ENCODE results near the gene TMEM217. TPM values are rescaled to one million over a fixed set of nuclear protein-coding genes. Genes with fewer than 3 reads are reported as not detected.

Gene TMEM217
- total and polyA plus RNA-seq, 2 of the 4 experiments (the other 2 are of a cell fraction): 1.4 to 3.5 TPM

DNA sequence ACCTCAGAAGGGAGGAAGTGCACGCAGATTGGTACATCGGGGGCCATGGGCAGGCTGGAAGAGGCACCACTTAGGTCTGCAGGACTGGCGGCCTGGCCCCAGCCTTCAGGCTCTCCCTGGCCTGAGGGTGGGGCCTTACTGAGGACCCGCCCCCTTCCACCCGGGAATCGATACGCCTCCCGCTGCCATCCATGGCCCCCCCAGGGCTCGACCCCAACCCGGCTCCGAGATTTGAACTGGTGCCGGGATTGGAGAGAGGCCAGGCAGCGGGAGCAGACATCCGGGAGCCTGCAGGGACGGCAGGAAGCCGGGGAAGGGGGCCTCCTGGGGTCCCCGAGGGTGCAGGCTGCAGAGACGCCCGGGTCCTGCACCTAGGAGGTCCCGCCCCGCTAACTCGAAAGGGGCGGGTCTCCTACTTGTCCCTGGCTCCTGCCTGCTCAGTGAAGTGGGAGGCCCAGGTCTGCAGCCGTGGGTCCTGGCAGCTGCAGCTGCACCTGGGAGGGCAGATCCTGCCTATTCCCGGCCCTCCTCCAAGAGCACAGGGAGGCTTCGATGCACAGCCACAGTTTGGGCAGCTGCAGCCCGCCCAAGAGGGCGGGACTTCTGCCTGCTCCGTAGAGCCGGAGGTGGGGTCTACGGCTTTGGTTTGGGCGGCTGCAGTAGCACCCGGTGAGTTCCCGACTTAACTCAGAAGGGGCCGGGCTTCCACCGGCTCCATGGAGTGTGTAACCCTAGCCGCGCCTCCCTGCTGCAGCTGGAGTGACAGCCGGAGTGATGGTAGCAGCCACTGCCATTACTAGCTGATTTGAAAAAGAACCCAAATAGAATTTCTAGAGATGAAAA lies 35.6 kb downstream of the TMEM217 start:
- Histone ChIP-seq H2BK5ac (ENCODE audit: low read depth, low read length, poor library complexity, severe bottlenecking) (no peak overlapping the region), H3K4me3 (ENCODE audit: insufficient read depth, low read depth, low read length) (peak overlapping the region; percentile 65), H3K4me2 (ENCODE audit: low read depth, low read length) (peak overlapping the region; percentile 86), H3K27ac (ENCODE audit: insufficient read depth, low read length) (0 out of 2 replicates have a peak overlapping the region, but pooled peaks have one; percentile 1), H3K14ac (replicated peaks; ENCODE audit: low read depth, low read length) (peak overlapping the region; percentile 12; the same call in 1 of the 2 replicates), H3K79me1 (ENCODE audit: low read depth in 1 of 2, low read length in 2 of 2) (no peaks in the 10 kb centered on the region), H3K56ac (ENCODE audit: extremely low read depth, insufficient read depth, low read length) (no peak overlapping the region), H3K9ac (ENCODE audit: low read depth, low read length) (no peak overlapping the region), H4K91ac (ENCODE audit: insufficient read depth, low read depth, low read length) (peak overlapping the region; percentile 39), H3K9me1 (ENCODE audit: insufficient read depth, low read length) (peaks cover 5% of the 10 kb centered on the region; the same call in 1 of the 2 replicates), H3K9me3 (ENCODE audit: control insufficient read depth, insufficient read depth, low read length) (no peaks in the 10 kb centered on the region), H2AK5ac (ENCODE audit: low read depth, low read length) (no peak overlapping the region), H2BK15ac (ENCODE audit: low read depth, low read length) (no peak overlapping the region), H3K36me3 (ENCODE audit: control insufficient read depth, insufficient read depth, low read length) (no peaks in the 10 kb centered on the region), H3K27me3 (ENCODE audit: control insufficient read depth, insufficient read depth, low read length) (no peaks in the 10 kb centered on the region), H2BK20ac (ENCODE audit: low read depth, low read length) (no peak overlapping the region), H4K8ac (ENCODE audit: low read depth in 2 of 2, low read length in 2 of 2) (peak overlapping the region; percentile 35 to 53; a peak in 3 of 4 replicates), H3K4me1 (ENCODE audit: control insufficient read depth, insufficient read depth, low read length) (0 out of 2 replicates have a peak, but pooled peaks cover 2% of the 10 kb centered on the region), H2AK9ac (replicated peaks; ENCODE audit: low read depth, low read length, poor library complexity) (peak overlapping the region; percentile 67), H3K18ac (ENCODE audit: low read depth, low read length) (no peak overlapping the region; the same call in 1 of the 2 replicates), H3K23ac (ENCODE audit: low read depth, low read length) (peak overlapping the region; percentile 5; the same call in 1 of the 2 replicates), H4K20me1 (ENCODE audit: insufficient read depth, low read length) (no peaks in the 10 kb centered on the region), H2BK120ac (ENCODE audit: low read depth, low read length) (peak overlapping the region; percentile 44), H4K5ac (ENCODE audit: low read depth, low read length) (peak overlapping the region; percentile 13), H2AFZ (replicated peaks; ENCODE audit: low read length, poor library complexity) (peak overlapping the region; percentile 96), H3K4ac (ENCODE audit: low read depth, low read length) (peak overlapping the region; percentile 60)
- dilution Hi-C loops (cut with HindIII; ENCODE audit: low sequenced_read_pairs, unreplicated experiment) (no loop called here), in situ Hi-C loops (cut with MboI; ENCODE audit: low sequenced_read_pairs) (no loop called here), intact Hi-C loops (cut with micrococcal nuclease) (loop anchor here (1.0 kb wide), 1 partner anchor 36 kb away; the partner anchor contains the start of gene TMEM217)
- BruUV-seq (replicated peaks): no TSS peak
- TF ChIP-seq RFX5 (IDR thresholded peaks at IDR 0.05; ENCODE audit: low read depth, low read length) (no peak), MAZ (IDR thresholded peaks at IDR 0.05; ENCODE audit: borderline replicate concordance, low read depth, low read length) (no peak), CHD1 (IDR thresholded peaks at IDR 0.05; ENCODE audit: low read depth, low read length) (no peak), FOS (IDR thresholded peaks at IDR 0.05; ENCODE audit: low read depth, low read length) (no peak)
- TF ChIP-seq, protein P1, sequence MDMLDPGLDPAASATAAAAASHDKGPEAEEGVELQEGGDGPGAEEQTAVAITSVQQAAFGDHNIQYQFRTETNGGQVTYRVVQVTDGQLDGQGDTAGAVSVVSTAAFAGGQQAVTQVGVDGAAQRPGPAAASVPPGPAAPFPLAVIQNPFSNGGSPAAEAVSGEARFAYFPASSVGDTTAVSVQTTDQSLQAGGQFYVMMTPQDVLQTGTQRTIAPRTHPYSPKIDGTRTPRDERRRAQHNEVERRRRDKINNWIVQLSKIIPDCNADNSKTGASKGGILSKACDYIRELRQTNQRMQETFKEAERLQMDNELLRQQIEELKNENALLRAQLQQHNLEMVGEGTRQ (IDR thresholded peaks at IDR 0.05; ENCODE audit: low read depth, low read length): no peak
- TF ChIP-seq, protein P2, sequence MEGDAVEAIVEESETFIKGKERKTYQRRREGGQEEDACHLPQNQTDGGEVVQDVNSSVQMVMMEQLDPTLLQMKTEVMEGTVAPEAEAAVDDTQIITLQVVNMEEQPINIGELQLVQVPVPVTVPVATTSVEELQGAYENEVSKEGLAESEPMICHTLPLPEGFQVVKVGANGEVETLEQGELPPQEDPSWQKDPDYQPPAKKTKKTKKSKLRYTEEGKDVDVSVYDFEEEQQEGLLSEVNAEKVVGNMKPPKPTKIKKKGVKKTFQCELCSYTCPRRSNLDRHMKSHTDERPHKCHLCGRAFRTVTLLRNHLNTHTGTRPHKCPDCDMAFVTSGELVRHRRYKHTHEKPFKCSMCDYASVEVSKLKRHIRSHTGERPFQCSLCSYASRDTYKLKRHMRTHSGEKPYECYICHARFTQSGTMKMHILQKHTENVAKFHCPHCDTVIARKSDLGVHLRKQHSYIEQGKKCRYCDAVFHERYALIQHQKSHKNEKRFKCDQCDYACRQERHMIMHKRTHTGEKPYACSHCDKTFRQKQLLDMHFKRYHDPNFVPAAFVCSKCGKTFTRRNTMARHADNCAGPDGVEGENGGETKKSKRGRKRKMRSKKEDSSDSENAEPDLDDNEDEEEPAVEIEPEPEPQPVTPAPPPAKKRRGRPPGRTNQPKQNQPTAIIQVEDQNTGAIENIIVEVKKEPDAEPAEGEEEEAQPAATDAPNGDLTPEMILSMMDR (conservative IDR thresholded peaks at IDR 0.05; ENCODE audit: low read depth, low read length): 0 out of 2 replicates have a peak, but pooled peaks have one; percentile 1
- ATAC-seq (ENCODE audit: low read depth) (peak; percentile 96), DNase-seq (peak; percentile 83)
- ChIA-PET POLR2A (ENCODE audit: unreplicated experiment) (no interaction called here), CTCF (interaction anchor here (1.4 kb wide), 1 partner anchor 204 kb away, joined by 3 read pairs; no protein-coding TSS in a partner anchor)
- WGBS, 2 experiments (ENCODE audit: extremely low coverage in 2 of 2, insufficient read length in 1 of 2): 0% methylated on average over 11 of the region's 39 CpGs; no CpG with 5 or more reads in 1 of the 2 experiments

All from IMR-90 (cell line).